ENCODE results near the gene CANT1.

DNA sequence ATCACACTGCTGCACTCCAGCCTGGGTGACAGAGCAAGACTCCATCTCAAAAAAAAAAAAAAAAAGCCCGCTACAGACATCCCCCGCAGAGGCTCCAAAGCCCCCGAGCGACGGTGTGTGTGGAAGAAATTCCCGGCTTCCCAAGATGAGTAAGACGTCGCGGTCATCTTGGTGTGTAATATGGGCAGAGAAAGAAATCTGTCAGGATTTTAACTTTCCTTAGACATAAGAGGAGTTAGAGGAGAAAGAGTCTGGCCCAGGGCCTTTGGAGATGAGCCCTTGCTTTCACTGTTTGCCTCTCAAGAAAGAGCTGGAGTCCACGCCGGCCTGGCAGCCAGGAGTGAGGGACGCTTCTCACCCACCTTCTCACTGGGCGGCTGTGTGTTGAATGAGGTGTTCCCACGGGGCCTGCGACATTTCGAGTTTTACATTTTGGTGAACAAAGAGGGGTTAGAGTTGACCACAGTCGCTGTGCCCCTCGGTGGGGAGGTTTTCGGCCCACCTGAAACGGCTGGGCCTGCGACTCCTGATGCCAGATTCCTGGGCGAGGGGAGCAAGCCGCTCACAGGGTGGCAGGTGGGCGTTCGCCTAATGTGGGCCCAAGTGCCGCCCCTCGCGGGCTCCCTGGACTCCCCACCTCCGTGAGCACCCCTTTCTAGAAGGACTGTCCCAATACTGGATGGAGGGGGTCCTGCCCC, 32.3 kb upstream of the CANT1 start:
- TF ChIP-seq EZH2 (IDR thresholded peaks at IDR 0.05; ENCODE audit: low read length, missing control alignments): no peak
- no peak for TF ChIP-seq CTCF (conservative IDR thresholded peaks at IDR 0.05 in 1 of 2, IDR thresholded peaks at IDR 0.05 in 1 of 2; ENCODE audit: low read depth in 1 of 2, low read length in 2 of 2)
